WTC11 (cell line): ENCODE results near the gene ASB13.

ENCODE experiments used
- ATF1 ChIP-seq: sonication (generic); formaldehyde crosslinking; IDR thresholded peaks from 2 replicates; pipeline ENCODE4 v1.8.1; 2023; ENCODE audit warnings: mild to moderate bottlenecking, moderate library complexity, missing genetic modification reagents
- CTCF ChIP-seq: fragments of 200-600 bp; IDR thresholded peaks from 2 replicates; pipeline ENCODE4 v1.8.0; 2022; ENCODE audit warnings: antibody characterized with exemption
- USF2 ChIP-seq: sonication (generic); formaldehyde crosslinking; IDR thresholded peaks from 2 replicates; pipeline ENCODE4 v1.8.1; 2023; ENCODE audit warnings: mild to moderate bottlenecking, missing genetic modification reagents, moderate library complexity

- TF ChIP-seq USF2 (CRISPR knock-in tag) = no peak
- TF ChIP-seq CTCF = no peak
- no peak for TF ChIP-seq ATF1 (CRISPR knock-in tag)
Observed at GRCh38 chr10:5647507-5648240, 18.7 kb downstream of the ASB13 start.
